GM10266 (cell line): ENCODE measurements around the gene C7orf33.

Experiments
- DNase-seq: peaks from one replicate; pipeline ENCODE4 v3.0.0; 2012; ENCODE audit errors: extremely low spot score
- TF ChIP-seq, protein P1 (sequence below): IDR thresholded peaks from 2 replicates; pipeline ENCODE4 v1.5.1; 2012; ENCODE audit warnings: mild to moderate bottlenecking, low read depth; ENCODE audit not compliant: control insufficient read depth, insufficient read depth; ENCODE audit errors: missing control alignments

The C7orf33 gene

DNA sequence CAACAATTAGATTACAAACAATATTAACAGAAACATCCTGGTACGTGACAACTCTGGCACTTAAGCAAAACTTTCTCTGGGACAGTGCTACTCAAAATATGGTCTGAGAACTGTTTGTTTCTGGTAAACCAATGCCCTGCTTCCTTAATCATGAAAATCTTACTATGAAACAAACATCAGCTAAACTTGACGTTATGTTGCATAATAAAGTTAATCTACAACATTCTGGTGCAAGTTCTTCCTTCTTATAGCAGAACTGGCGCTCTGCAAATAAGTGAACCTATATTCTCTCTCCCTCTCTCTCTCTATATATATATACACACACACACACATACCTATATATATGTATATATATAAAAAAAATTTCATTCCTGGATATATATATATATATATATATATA lies 7.8 kb downstream of the C7orf33 start:
- no peak for DNase-seq

DNA sequence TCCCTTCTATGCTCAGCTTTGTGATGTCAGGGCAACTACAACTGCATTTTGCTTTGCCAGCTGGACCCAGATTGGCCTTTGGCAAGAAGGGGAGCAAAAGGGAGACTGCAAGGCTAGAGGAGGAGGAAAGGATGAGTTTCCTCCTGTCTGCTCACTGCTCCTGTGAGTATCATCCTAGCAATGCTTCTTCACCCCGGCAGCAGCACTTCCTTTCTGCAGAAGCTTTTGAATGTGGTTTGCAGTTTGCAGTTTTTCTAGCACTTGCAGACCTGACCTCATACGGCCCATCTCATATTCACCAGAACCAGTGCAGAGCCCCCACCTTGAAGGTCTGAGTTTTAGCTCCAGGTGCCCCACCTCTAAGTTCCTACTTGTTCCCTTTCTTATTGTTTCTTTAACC lies 14.8 kb downstream of the C7orf33 start:
- TF ChIP-seq, protein P1, sequence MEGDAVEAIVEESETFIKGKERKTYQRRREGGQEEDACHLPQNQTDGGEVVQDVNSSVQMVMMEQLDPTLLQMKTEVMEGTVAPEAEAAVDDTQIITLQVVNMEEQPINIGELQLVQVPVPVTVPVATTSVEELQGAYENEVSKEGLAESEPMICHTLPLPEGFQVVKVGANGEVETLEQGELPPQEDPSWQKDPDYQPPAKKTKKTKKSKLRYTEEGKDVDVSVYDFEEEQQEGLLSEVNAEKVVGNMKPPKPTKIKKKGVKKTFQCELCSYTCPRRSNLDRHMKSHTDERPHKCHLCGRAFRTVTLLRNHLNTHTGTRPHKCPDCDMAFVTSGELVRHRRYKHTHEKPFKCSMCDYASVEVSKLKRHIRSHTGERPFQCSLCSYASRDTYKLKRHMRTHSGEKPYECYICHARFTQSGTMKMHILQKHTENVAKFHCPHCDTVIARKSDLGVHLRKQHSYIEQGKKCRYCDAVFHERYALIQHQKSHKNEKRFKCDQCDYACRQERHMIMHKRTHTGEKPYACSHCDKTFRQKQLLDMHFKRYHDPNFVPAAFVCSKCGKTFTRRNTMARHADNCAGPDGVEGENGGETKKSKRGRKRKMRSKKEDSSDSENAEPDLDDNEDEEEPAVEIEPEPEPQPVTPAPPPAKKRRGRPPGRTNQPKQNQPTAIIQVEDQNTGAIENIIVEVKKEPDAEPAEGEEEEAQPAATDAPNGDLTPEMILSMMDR: no peak
- no peak for DNase-seq

More for the DNA sequence above, 7.8 kb downstream of the C7orf33 start:
- TF ChIP-seq, protein P1: no peak

DNA sequence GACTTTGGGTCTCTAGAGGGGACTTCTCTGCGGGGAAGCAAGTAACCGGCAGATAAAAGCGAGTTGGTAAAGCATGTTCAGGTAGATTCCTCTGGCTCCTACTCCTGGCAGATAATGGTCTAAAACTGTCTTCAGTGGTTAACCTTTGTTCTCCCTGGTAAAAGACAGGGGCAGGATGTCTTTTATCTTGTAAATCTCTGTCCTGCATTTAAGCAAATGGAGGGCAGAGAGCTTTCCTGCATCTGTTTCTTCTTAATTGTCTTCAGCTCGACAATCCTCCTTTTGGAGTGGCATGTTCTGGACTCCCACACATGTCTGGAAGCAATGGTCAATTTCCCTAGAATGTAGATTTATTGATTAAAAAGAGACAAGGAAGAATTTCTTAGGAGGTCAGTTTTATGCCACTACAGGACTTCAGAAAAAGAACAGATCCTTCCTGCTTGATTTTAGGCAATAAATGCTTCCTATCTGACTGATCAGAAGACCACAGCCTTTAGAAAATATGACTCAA lies 16.6 kb downstream of the C7orf33 start:
- no peak for DNase-seq
- TF ChIP-seq, protein P1: no peak

DNA sequence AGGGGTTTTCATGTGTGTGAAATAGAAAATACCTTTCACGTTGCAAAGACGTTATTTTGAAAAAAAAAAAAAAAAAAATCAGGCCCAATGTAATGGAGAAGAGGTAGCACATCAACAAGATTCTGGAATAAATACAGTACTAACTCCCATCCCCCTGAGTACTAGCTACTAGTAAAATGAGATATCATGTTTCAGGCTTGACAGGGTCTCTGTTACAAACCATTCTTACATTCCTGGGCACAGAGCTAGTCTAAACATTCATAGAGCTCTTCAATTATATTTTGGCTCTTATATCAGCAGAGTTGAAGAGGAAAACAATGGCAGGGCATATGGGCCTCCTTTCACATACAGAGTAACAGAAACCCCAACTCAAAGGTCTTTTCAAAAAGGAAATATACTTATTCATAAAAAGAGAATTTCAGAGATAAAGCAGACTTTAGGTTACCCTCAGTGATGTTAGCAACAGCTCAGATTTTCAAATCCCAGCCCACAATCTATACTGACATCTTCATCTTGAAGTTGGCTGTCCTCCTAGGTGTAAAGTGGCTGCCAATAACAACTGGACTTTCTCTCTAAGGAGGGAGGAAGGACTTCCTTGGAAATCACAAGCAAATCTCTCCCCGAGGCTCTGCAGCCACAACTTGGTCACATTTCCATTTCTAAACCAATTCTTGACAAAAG lies 18.6 kb downstream of the C7orf33 start:
- TF ChIP-seq, protein P1: no peak
- no peak for DNase-seq

DNA sequence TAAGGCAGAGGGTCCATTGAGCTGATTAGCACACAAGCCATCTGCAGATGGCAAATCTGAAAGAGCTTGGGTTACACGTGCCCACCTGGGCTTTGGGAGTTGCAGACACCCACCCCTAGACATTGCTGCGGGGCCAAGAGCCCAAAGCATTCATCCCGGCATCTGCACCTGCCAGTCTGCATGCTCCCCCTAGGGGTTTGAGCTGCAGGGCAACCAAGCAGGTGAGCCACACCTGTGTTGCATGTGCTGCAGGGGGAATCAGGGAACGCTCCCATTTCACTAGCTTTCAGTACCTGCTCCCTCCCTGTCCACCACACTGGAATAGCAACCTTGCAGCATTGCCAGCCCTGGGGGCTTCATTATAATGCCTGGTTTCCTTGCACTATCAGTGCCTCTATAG lies 21.1 kb downstream of the C7orf33 start:
- DNase-seq: no peak
- TF ChIP-seq, protein P1: no peak

DNA sequence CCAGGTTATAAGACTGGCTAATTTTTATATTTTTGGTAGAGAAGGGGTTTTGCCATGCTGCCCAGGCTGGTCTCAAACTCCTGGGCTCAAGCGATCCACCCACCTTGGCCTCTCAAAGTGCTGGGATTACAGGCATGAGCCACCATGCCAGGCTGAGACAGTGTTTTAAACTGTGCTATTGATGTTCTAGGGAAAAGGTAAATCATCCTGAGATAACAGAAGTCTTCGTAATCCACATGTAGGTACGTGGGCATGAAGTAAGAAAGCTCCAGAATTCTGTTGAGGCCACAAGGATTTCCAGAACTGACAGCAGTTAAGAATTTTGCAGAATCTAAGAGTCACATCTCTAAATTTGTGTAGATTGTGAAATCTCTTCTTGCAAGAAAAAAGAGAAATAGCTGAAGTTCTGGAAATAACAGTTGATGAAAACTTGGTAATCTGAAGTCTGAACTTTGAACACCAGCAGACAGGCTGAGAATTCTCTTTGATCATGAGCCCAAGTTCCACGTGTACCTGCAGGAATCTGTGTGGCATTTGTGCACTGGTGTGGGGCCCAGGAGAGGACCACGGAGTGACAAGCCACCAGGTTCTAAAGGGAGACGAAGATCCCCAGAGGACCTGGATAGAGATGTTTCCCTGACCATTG lies 24.6 kb downstream of the C7orf33 start:
- TF ChIP-seq, protein P1: no peak
- no peak for DNase-seq
